ENCODE measurements around the gene PIP5KL1. TPM values are rescaled to one million over a fixed set of nuclear protein-coding genes. Genes with fewer than 3 reads are reported as not detected.

Gene PIP5KL1
- total and polyA plus RNA-seq, 2 donors from 2014 or later: 3.0 to 4.3 TPM

GRCh38 chr9:127876764-127877562, 53.6 kb downstream of the PIP5KL1 start:
- no peak for TF ChIP-seq CTCF (IDR thresholded peaks at IDR 0.05; ENCODE audit: borderline replicate concordance, extremely low read depth, insufficient read depth)
- H3K36me3 ChIP-seq (ENCODE audit: control insufficient read depth in 2 of 3, insufficient read depth in 3 of 3, low read length in 3 of 3): no peaks in the 10 kb centered on the region
- H3K9ac ChIP-seq (ENCODE audit: low read length in 3 of 3): peak overlapping the region in 2 of 3 donors; percentile 39 to 75
- H3K27me3 ChIP-seq (ENCODE audit: control insufficient read depth, insufficient read depth, low read length): no peaks in the 10 kb centered on the region
- H3K4me1 ChIP-seq (ENCODE audit: control insufficient read depth in 2 of 3, insufficient read depth in 2 of 3, low read depth in 1 of 3, low read length in 3 of 3): peaks cover 0 to 20% (median 8%) of the 10 kb centered on the region in 3 donors
- FAIRE-seq (no peak), DNase-seq (peak in 1 of 5 donors; percentile 69)
- H3K27ac ChIP-seq (ENCODE audit: low read depth in 2 of 2, low read length in 2 of 2): no peak overlapping the region
- no peaks in the 10 kb centered on the region for H3K9me3 ChIP-seq (ENCODE audit: control insufficient read depth in 2 of 3, insufficient read depth in 1 of 3, low read length in 3 of 3)
- intact Hi-C loops (cut with DNase I): no loop called here
- peak overlapping the region; percentile 36 to 77 (median 75) for H3K4me3 ChIP-seq (ENCODE audit: low read length in 3 of 3)

- no peak for TF ChIP-seq CTCF (IDR thresholded peaks at IDR 0.05; ENCODE audit: borderline replicate concordance, extremely low read depth, insufficient read depth)
- Histone ChIP-seq H3K9ac (ENCODE audit: low read length in 3 of 3) (no peak overlapping the region), H3K4me1 (ENCODE audit: control insufficient read depth in 2 of 3, insufficient read depth in 2 of 3, low read depth in 1 of 3, low read length in 3 of 3) (peaks cover 0 to 20% (median 8%) of the 10 kb centered on the region in 3 donors), H3K4me3 (ENCODE audit: low read length in 3 of 3) (no peak overlapping the region), H3K36me3 (ENCODE audit: control insufficient read depth in 2 of 3, insufficient read depth in 3 of 3, low read length in 3 of 3) (no peaks in the 10 kb centered on the region), H3K27ac (ENCODE audit: low read depth in 2 of 2, low read length in 2 of 2) (no peak overlapping the region), H3K27me3 (ENCODE audit: control insufficient read depth, insufficient read depth, low read length) (no peaks in the 10 kb centered on the region), H3K9me3 (ENCODE audit: control insufficient read depth in 2 of 3, insufficient read depth in 1 of 3, low read length in 3 of 3) (no peaks in the 10 kb centered on the region)
- DNase-seq (peak in 1 of 5 donors; percentile 59), FAIRE-seq (no peak)
- intact Hi-C loops (cut with DNase I): no loop called here
Measured at GRCh38 chr9:127876026-127876763, 54.4 kb downstream of the PIP5KL1 start.

DNA sequence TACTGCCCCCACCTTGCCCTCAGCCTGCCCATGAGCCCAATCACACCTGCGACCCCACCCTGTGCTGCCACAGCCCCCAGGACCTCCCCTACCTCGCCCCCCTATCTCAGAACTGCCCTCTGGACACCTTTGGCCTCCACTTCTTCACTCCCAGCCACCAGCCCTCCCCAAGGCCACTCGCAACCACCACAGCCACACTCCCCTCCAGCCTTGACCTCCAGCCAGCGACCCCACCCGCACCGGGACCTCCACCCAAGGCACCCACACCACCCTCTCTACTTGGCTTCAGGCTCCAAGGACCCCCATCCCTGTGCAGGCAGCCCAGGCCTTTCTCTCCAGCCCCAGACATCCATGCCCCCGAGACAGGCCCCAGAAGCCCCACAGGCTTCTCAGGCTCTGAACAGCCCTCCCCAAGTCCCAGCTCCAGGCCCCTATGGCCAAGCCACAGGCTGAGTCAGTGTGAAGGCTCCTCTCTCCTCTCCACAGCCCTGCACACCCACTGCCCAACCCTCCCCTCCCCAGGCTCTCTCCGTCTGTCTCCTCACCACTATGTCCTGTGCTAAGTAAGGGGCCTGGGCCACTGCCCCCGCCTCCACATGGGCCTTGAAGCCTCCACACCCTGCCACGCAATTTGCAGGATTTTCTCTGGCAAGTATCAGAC, 55.1 kb downstream of the PIP5KL1 start:
- intact Hi-C loops (cut with DNase I): no loop called here
- peak in 2 of 5 donors; percentile 40 to 48 for DNase-seq

More for the DNA sequence above, 55.1 kb downstream of the PIP5KL1 start:
- Histone ChIP-seq H3K27me3 (ENCODE audit: control insufficient read depth, insufficient read depth, low read length) (no peaks in the 10 kb centered on the region), H3K36me3 (ENCODE audit: control insufficient read depth in 2 of 3, insufficient read depth in 3 of 3, low read length in 3 of 3) (peaks cover 0 to 3% (median 0%) of the 10 kb centered on the region in 3 donors), H3K4me1 (ENCODE audit: control insufficient read depth in 2 of 3, insufficient read depth in 2 of 3, low read depth in 1 of 3, low read length in 3 of 3) (peaks cover 0 to 20% (median 8%) of the 10 kb centered on the region in 3 donors), H3K9me3 (ENCODE audit: control insufficient read depth in 2 of 3, insufficient read depth in 1 of 3, low read length in 3 of 3) (no peaks in the 10 kb centered on the region), H3K9ac (ENCODE audit: low read length in 3 of 3) (no peak overlapping the region), H3K4me3 (ENCODE audit: low read length in 3 of 3) (no peak overlapping the region), H3K27ac (ENCODE audit: low read depth in 2 of 2, low read length in 2 of 2) (no peak overlapping the region)
- no peak for FAIRE-seq
- no peak for TF ChIP-seq CTCF (IDR thresholded peaks at IDR 0.05; ENCODE audit: borderline replicate concordance, extremely low read depth, insufficient read depth)

Data from kidney (tissue), 14 donors.